NCI-H345 treated with DMSO at 0.1 percent for 48 hours (cell line): Measurements from ENCODE around the gene OR8D2.
"Not testable (repeated sequence)": the region's sequence is repeated elsewhere in the genome, so short reads cannot be mapped to it uniquely, and the experiment has no call there.

Experiments used
- DNase-seq: peaks from one replicate; lab custom pipeline; 2025; ENCODE audit not compliant: unreplicated experiment; lab: John Stamatoyannopoulos, UW

OR8D2 gene

GRCh38 chr11:124294687-124295086, 25.3 kb downstream of the OR8D2 start:
- no peak for DNase-seq

GRCh38 chr11:124285610-124286344, 34.2 kb downstream of the OR8D2 start:
- DNase-seq = no peak

- no peak for DNase-seq
These were observed 41.7 kb downstream of the OR8D2 start for GRCh38 chr11:124278261-124278660.

GRCh38 chr11:124277804-124278203, 42.2 kb downstream of the OR8D2 start:
- DNase-seq = no peak

GRCh38 chr11:124277207-124277606, 42.8 kb downstream of the OR8D2 start:
- DNase-seq = no peak

GRCh38 chr11:124276081-124276480, 43.9 kb downstream of the OR8D2 start:
- no peak for DNase-seq

- DNase-seq = no peak
These were observed 46.0 kb downstream of the OR8D2 start for GRCh38 chr11:124274000-124274399.

- DNase-seq = not testable (repeated sequence)
These were observed 49.1 kb downstream of the OR8D2 start for GRCh38 chr11:124270886-124271285.
